ENCODE measurements around the gene RNF111. TPM values are rescaled to one million over a fixed set of nuclear protein-coding genes. Genes with fewer than 3 reads are reported as not detected.
"Not testable (repeated sequence)": the region's sequence is repeated elsewhere in the genome, so short reads cannot be mapped to it uniquely, and the experiment has no call there.

The RNF111 gene
- total RNA-seq, 2 experiments from 2014 or later: 22.6 to 25.0 TPM

- H3K4me3 Mint-ChIP-seq; H3K36me3 Mint-ChIP-seq; DNase-seq; H3K9me3 Mint-ChIP-seq; POLR2A ChIA-PET; CTCF ChIA-PET; H3K27ac Mint-ChIP-seq; H3K4me1 Mint-ChIP-seq (ENCODE audit: low read depth); H3K27me3 Mint-ChIP-seq; intact Hi-C loops (cut with micrococcal nuclease): not testable (repeated sequence)
These were observed 157.1 kb downstream of the RNF111 start for GRCh38 chr15:59144594-59144993.

Other genes starting within 250 kb of the RNF111 start
- 10 to 100 TPM; 80.1 to 82.3 TPM for gene ADAM10, start 238.0 kb upstream of the RNF111 start, total RNA-seq
- 10 to 100 TPM in 1 of 2 experiments, 1 to 10 TPM in 1; 8.0 to 11.6 TPM for gene MINDY2, start 216.4 kb upstream of the RNF111 start, total RNA-seq
- 10 to 100 TPM; 75.7 to 79.2 TPM for gene SLTM, start 54.0 kb upstream of the RNF111 start, total RNA-seq
- 10 to 100 TPM; 74.7 to 76.0 TPM for gene CCNB2, start 117.5 kb downstream of the RNF111 start, total RNA-seq
- not detected for gene LDHAL6B, start 219.2 kb downstream of the RNF111 start, total RNA-seq